HG03159 (cell line): ENCODE measurements around the gene FITM1.
A peak's percentile ranks its signal among the peaks of the same experiment; 100 is the strongest.

Experiments used
- ATAC-seq: cut with Tn5 transposase; IDR thresholded peaks from one replicate; pipeline ENCODE4 v1.9.1; 2021; ENCODE audit warnings: mild to moderate bottlenecking, moderate library complexity; ENCODE audit not compliant: unreplicated experiment

Gene FITM1

GRCh38 chr14:24156840-24157239, 26.4 kb downstream of the FITM1 start:
- no peak for ATAC-seq

GRCh38 chr14:24157331-24157730, 26.9 kb downstream of the FITM1 start:
- ATAC-seq: no peak

- ATAC-seq: no peak
Observed at GRCh38 chr14:24159777-24160498, 29.5 kb downstream of the FITM1 start.

GRCh38 chr14:24160499-24160849, 30.0 kb downstream of the FITM1 start:
- no peak for ATAC-seq

- peak; percentile 76 for ATAC-seq
Observed at GRCh38 chr14:24160850-24161804, 30.7 kb downstream of the FITM1 start, which contains the start of gene IRF9. IRF9 (plus strand) TSS chr14:24161265; CDS start chr14:24162145, 880 bp downstream.

- ATAC-seq: no peak
Observed at GRCh38 chr14:24162093-24162492, 31.6 kb downstream of the FITM1 start.

- ATAC-seq: no peak
Observed at GRCh38 chr14:24164518-24164991, 34.1 kb downstream of the FITM1 start.

- ATAC-seq: no peak
Observed at GRCh38 chr14:24165785-24166184, 35.3 kb downstream of the FITM1 start.

GRCh38 chr14:24167469-24168114, 37.1 kb downstream of the FITM1 start:
- ATAC-seq: no peak

- peak; percentile 80 for ATAC-seq
Observed at GRCh38 chr14:24171422-24172260, 41.2 kb downstream of the FITM1 start, which contains the start of gene REC8. REC8 (plus strand) TSS chr14:24172080; CDS start chr14:24172553, 473 bp downstream.

- no peak for ATAC-seq
Observed at GRCh38 chr14:24172261-24172860, 41.9 kb downstream of the FITM1 start.

GRCh38 chr14:24172871-24173281, 42.4 kb downstream of the FITM1 start:
- ATAC-seq: no peak

GRCh38 chr14:24176599-24176998, 46.1 kb downstream of the FITM1 start:
- no peak for ATAC-seq

- ATAC-seq: no peak
Observed at GRCh38 chr14:24177041-24177825, 46.8 kb downstream of the FITM1 start.

GRCh38 chr14:24177891-24178290, 47.4 kb downstream of the FITM1 start:
- no peak for ATAC-seq

- no peak for ATAC-seq
Observed at GRCh38 chr14:24178399-24179178, 48.1 kb downstream of the FITM1 start.

GRCh38 chr14:24179294-24179960, 49.0 kb downstream of the FITM1 start:
- ATAC-seq: no peak
